HCT116 (cell line): ENCODE data around the gene TSPAN15. TPM values are rescaled to one million over a fixed set of nuclear protein-coding genes. Genes with fewer than 3 reads are reported as not detected.

Experiments used
- ATAC-seq: fragments of 200-7000 bp; cut with Tn5 transposase; 2 replicates; pipeline ENCODE4 v1.9.1; 2020; ENCODE audit warnings: mild to moderate bottlenecking, moderate library complexity
- BruUV-seq: library from RNA; stranded (reverse); fragments of 400-500 nt; replicated peaks from 2 replicates; lab custom pipeline; 2021; lab: Mats Ljungman, UMichigan
- CTCF ChIA-PET: fragments of 300-600 bp; sonication (Branson Sonifier 250); formaldehyde crosslinking; loops from one replicate; lab custom pipeline; 2021; ENCODE audit warnings: antibody characterized with exemption; lab: Charles Lee
- POLR2A ChIA-PET: fragments of 300-600, 350-600 bp; sonication (Branson Sonifier 250); formaldehyde crosslinking; loops from one replicate; lab custom pipeline; 2021; ENCODE audit warnings: antibody characterized with exemption; lab: Charles Lee
- RAD21 ChIA-PET, 2 experiments: fragments of 300-600 bp; sonication (Branson Sonifier 250); formaldehyde crosslinking; loops; one replicate each; lab custom pipeline; 2023; ENCODE audit warnings: low total read pairs in 2 of 2; ENCODE audit not compliant: uncharacterized antibody in 2 of 2, unreplicated experiment in 2 of 2, low non-redundant PET in 1 of 2; lab: Charles Lee
- DNase-seq: peaks from one replicate; pipeline ENCODE4 v3.0.0-alpha.2; 2010; ENCODE audit warnings: low read depth, low spot score
- H2AFZ ChIP-seq: fragments of 200-600 bp; shearing (Covaris generic), sonication (generic); 2 replicates; pipeline ENCODE4 v1.6.1; 2017; ENCODE audit warnings: low read depth, mixed run types, mixed read lengths, antibody characterized with exemption, low read length; ENCODE audit not compliant: poor library complexity, severe bottlenecking
- H3K27ac ChIP-seq: 2 replicates; pipeline ENCODE4 v1.5.1; 2012; ENCODE audit warnings: low read depth, low read length
- H3K27me3 ChIP-seq: fragments of 200-600 bp; sonication (generic); 2 replicates; pipeline ENCODE4 v1.6.1; 2016; ENCODE audit warnings: mixed run types, low read length, mixed read lengths; ENCODE audit not compliant: insufficient read depth
- H3K36me3 ChIP-seq, 2 experiments: fragments of 200-500 bp in 1 of 2; fragments of 200-600 bp in 1 of 2; sonication (Bioruptor generic) in 1 of 2; sonication (generic) in 1 of 2; 2 replicates each; pipeline versions ENCODE4 v1.5.1 to v1.6.1; 2014 to 2016; ENCODE audit warnings: low read length in 2 of 2, inconsistent platforms in 1 of 2, mixed read lengths in 1 of 2, mixed run types in 1 of 2; ENCODE audit not compliant: insufficient read depth in 2 of 2, control insufficient read depth in 1 of 2
- H3K4me1 ChIP-seq, 2 experiments: fragments of 200-600 bp in 1 of 2; sonication (generic) in 1 of 2; 2 replicates each; pipeline versions ENCODE4 v1.5.1 to v1.6.1; 2012 to 2017; ENCODE audit warnings: low read length in 2 of 2, inconsistent platforms in 1 of 2, mild to moderate bottlenecking in 1 of 2, mixed read lengths in 1 of 2, mixed run types in 1 of 2, moderate library complexity in 1 of 2; ENCODE audit not compliant: insufficient read depth in 2 of 2, control insufficient read depth in 1 of 2
- H3K4me2 ChIP-seq: fragments of 200-600 bp; sonication (generic); 2 replicates; pipeline ENCODE4 v1.6.1; 2017; ENCODE audit warnings: mixed run types, low read length, mixed read lengths
- H3K4me3 ChIP-seq, 2 experiments: fragments of 200-600 bp in 1 of 2; sonication (generic) in 1 of 2; replicated peaks in 1 of 2; 2 replicates each; pipeline ENCODE4 v1.5.1; 2011 to 2016; ENCODE audit warnings: low read length in 2 of 2, control low read depth in 1 of 2, low read depth in 1 of 2, mild to moderate bottlenecking in 1 of 2, mixed read lengths in 1 of 2, mixed run types in 1 of 2
- H3K79me2 ChIP-seq: fragments of 200-600 bp; sonication (generic); 2 replicates; pipeline ENCODE4 v1.6.1; 2017; ENCODE audit warnings: mild to moderate bottlenecking, mixed run types, low read length, moderate library complexity, mixed read lengths; ENCODE audit not compliant: insufficient read depth
- H3K9ac ChIP-seq: fragments of 200-600 bp; sonication (generic); 2 replicates; pipeline ENCODE4 v1.6.1; 2016; ENCODE audit warnings: low read length, mixed read lengths
- H3K9me2 ChIP-seq: fragments of 200-600 bp; sonication (generic), shearing (Covaris generic); 2 replicates; pipeline ENCODE4 v1.6.1; 2017; ENCODE audit warnings: mixed run types, mild to moderate bottlenecking, moderate library complexity; ENCODE audit not compliant: insufficient read depth
- H3K9me3 ChIP-seq, 2 experiments: fragments of 200-500 bp in 1 of 2; fragments of 200-600 bp in 1 of 2; sonication (Bioruptor generic) in 1 of 2; sonication (generic) in 1 of 2; 2 replicates each; pipeline ENCODE4 v1.6.1; 2014 to 2017; ENCODE audit warnings: low read length in 2 of 2, mixed read lengths in 2 of 2, inconsistent platforms in 1 of 2, low read depth in 1 of 2, mild to moderate bottlenecking in 1 of 2, mixed run types in 1 of 2, moderate library complexity in 1 of 2; ENCODE audit not compliant: control insufficient read depth in 1 of 2, insufficient read depth in 1 of 2
- H4K20me1 ChIP-seq: fragments of 200-600 bp; sonication (generic), shearing (Covaris generic); 2 replicates; pipeline ENCODE4 v1.6.1; 2017; ENCODE audit warnings: mixed run types, mild to moderate bottlenecking, moderate library complexity; ENCODE audit not compliant: insufficient read depth
- EGR1 ChIP-seq: IDR thresholded peaks from 2 replicates; pipeline ENCODE4 v1.6.1; 2012; ENCODE audit warnings: low read depth
- EZH2 ChIP-seq: fragments of 200-600 bp; sonication (generic); IDR thresholded peaks from 2 replicates; pipeline ENCODE4 v1.6.1; 2017; ENCODE audit warnings: antibody characterized with exemption, mixed run types
- FOSL1 ChIP-seq: IDR thresholded peaks from 2 replicates; pipeline ENCODE4 v1.6.1; 2012; ENCODE audit warnings: low read depth
- RAD21 ChIP-seq: IDR thresholded peaks from 2 replicates; pipeline ENCODE4 v1.6.1; 2012; ENCODE audit warnings: low read depth, mild to moderate bottlenecking
- SIN3A ChIP-seq: IDR thresholded peaks from 2 replicates; pipeline ENCODE4 v1.6.1; 2012; ENCODE audit warnings: low read depth
- SRF ChIP-seq: IDR thresholded peaks from 2 replicates; pipeline ENCODE4 v1.6.1; 2012; ENCODE audit warnings: low read depth
- TCF7L2 ChIP-seq: IDR thresholded peaks from 2 replicates; pipeline ENCODE4 v1.7.0; 2011; ENCODE audit warnings: borderline replicate concordance, inconsistent platforms; ENCODE audit not compliant: insufficient read depth, insufficient read length; ENCODE audit errors: extremely low read depth
- ZFX ChIP-seq: fragments of 450-650 bp; IDR thresholded peaks from 2 replicates; pipeline ENCODE4 v1.6.1; 2017
- ZNF274 ChIP-seq: fragments of 200-500 bp; sonication (Bioruptor generic); IDR thresholded peaks from 2 replicates; pipeline ENCODE4 v1.6.1; 2014; ENCODE audit warnings: mild to moderate bottlenecking, low read depth, low read length, inconsistent platforms
- intact Hi-C: fragments of 100-400 bp; cut with micrococcal nuclease; formaldehyde crosslinking; loops from 2 replicates; pipeline ENCODE4 v1.10.0; 2022
- total RNA-seq: library from RNA; stranded (reverse); gene quantifications from one replicate; pipeline ENCODE4 v1.2.1, GENCODE V29; 2021; ENCODE audit not compliant: unreplicated experiment
- TF ChIP-seq, protein P1 (sequence below), 3 experiments: fragments of 200-600 bp in 1 of 3; sonication (generic) in 1 of 3; IDR thresholded peaks in 2 of 3; conservative IDR thresholded peaks in 1 of 3; 2 replicates each; pipeline ENCODE4 v1.5.1; 2012 to 2017; ENCODE audit warnings: low read depth in 2 of 3, low read length in 2 of 3, antibody characterized with exemption in 1 of 3, borderline replicate concordance in 1 of 3, control low read depth in 1 of 3, mild to moderate bottlenecking in 1 of 3, mixed read lengths in 1 of 3, mixed run types in 1 of 3, moderate library complexity in 1 of 3; ENCODE audit not compliant: insufficient read depth in 1 of 3

The TSPAN15 gene
- total RNA-seq, 1 experiment from 2014 or later: 16.0 TPM

DNA sequence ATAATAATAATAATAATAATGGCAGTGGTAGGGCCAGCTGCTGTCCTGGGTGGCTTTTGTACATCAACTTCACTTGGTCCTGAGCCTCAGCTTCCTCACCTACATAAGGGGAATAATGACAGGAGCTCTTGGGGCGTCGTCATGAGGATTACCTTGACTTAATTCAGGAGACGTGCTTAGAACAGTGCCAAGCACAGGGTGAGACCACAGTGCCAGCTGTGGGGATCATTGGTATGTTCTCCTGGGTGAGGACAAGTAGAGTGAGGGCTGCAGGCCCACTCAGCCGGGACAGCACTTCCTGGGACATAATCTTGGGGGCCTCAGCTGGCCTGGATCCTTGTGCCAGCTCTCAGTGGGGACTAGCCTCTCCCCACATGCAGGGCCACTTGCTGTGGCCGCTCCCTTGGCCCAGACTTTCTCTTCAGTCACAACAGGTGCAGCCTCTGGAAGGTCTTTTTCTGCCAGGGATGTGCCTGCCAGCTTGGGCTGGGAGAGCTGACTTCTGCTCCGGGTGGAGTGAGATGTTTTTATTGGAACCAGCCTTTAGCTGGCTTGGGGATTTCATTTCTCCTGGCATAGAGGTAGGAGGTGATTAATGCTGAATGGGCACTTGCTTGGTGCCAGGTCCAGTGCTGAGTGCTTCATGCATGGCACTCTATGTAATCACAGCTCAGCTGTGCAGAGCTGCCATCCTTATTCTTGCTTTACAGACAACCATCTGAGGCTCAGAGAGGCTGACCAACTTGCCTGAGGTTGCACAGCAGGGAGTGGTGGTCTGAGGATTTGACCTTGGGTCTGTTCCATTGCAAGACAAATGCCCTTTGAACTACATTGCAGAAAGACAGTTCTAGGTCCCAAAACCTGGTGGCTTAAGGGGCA, 45.3 kb downstream of the TSPAN15 start:
- Histone ChIP-seq H3K27me3 (no peaks in the 10 kb centered on the region), H3K27ac (no peak overlapping the region), H3K4me2 (no peak overlapping the region), H3K9me3 (no peaks in the 10 kb centered on the region), H2AFZ (no peak overlapping the region), H3K79me2 (no peaks in the 10 kb centered on the region), H3K9ac (no peak overlapping the region), H3K36me3 (no peaks in the 10 kb centered on the region), H3K9me2 (no peaks in the 10 kb centered on the region), H3K4me1 (peaks cover 4 to 5% of the 10 kb centered on the region in 2 experiments; a peak in 1 of 4 replicates), H4K20me1 (no peaks in the 10 kb centered on the region), H3K4me3 (no peak overlapping the region)
- intact Hi-C loops: no loop called here
- BruUV-seq: no TSS peak
- DNase-seq (no peak), ATAC-seq (no peak)
- ChIA-PET POLR2A (no interaction called here), CTCF (no interaction called here), RAD21 (no interaction called here)
- TF ChIP-seq ZNF274 (no peak), FOSL1 (no peak), ZFX (no peak), EZH2 (no peak), SRF (no peak), SIN3A (no peak), TCF7L2 (no peak), RAD21 (no peak), EGR1 (no peak)
- TF ChIP-seq, protein P1, sequence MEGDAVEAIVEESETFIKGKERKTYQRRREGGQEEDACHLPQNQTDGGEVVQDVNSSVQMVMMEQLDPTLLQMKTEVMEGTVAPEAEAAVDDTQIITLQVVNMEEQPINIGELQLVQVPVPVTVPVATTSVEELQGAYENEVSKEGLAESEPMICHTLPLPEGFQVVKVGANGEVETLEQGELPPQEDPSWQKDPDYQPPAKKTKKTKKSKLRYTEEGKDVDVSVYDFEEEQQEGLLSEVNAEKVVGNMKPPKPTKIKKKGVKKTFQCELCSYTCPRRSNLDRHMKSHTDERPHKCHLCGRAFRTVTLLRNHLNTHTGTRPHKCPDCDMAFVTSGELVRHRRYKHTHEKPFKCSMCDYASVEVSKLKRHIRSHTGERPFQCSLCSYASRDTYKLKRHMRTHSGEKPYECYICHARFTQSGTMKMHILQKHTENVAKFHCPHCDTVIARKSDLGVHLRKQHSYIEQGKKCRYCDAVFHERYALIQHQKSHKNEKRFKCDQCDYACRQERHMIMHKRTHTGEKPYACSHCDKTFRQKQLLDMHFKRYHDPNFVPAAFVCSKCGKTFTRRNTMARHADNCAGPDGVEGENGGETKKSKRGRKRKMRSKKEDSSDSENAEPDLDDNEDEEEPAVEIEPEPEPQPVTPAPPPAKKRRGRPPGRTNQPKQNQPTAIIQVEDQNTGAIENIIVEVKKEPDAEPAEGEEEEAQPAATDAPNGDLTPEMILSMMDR (IDR thresholded peaks at IDR 0.05 in 2 of 3, conservative IDR thresholded peaks at IDR 0.05 in 1 of 3; ENCODE audit: borderline replicate concordance in 1 of 3, insufficient read depth in 1 of 3, low read depth in 2 of 3, low read length in 2 of 3): no peak
